HepG2 (cell line): ENCODE measurements around the gene MADCAM1. TPM values are rescaled to one million over a fixed set of nuclear protein-coding genes. Genes with fewer than 3 reads are reported as not detected.
A peak's percentile ranks its signal among the peaks of the same experiment; 100 is the strongest.

Experiments used
- CREM ChIP-seq, 2 experiments: sonication (generic) in 1 of 2; formaldehyde crosslinking in 1 of 2; IDR thresholded peaks; 2 replicates each; pipeline versions ENCODE4 v1.4.0 to v1.6.1; 2016 to 2020; ENCODE audit warnings: antibody characterized with exemption in 1 of 2, mild to moderate bottlenecking in 1 of 2, missing genetic modification reagents in 1 of 2
- DMAP1 ChIP-seq: IDR thresholded peaks from 2 replicates; pipeline ENCODE4 v1.6.1; 2016
- EHMT2 ChIP-seq: fragments of 200-600 bp; sonication (generic); IDR thresholded peaks from 2 replicates; pipeline ENCODE4 v1.7.0; 2017; ENCODE audit warnings: antibody characterized with exemption, low read depth, low read length, borderline replicate concordance
- ERF ChIP-seq: IDR thresholded peaks from 2 replicates; pipeline ENCODE4 v1.6.1; 2018; ENCODE audit warnings: missing biosample characterization, missing genetic modification reagents
- HOXA9 ChIP-seq: sonication (generic); formaldehyde crosslinking; IDR thresholded peaks from 2 replicates; pipeline ENCODE4 v1.8.1; 2022; ENCODE audit warnings: missing genetic modification reagents, mild to moderate bottlenecking, moderate library complexity, borderline replicate concordance
- KLF15 ChIP-seq: sonication (generic); formaldehyde crosslinking; IDR thresholded peaks from 2 replicates; pipeline ENCODE4 v1.8.1; 2023; ENCODE audit warnings: borderline replicate concordance, mild to moderate bottlenecking, inconsistent platforms, missing genetic modification reagents, mixed read lengths
- PAX8 ChIP-seq: sonication (generic); formaldehyde crosslinking; IDR thresholded peaks from 2 replicates; pipeline ENCODE4 v1.8.0; 2022; ENCODE audit warnings: mild to moderate bottlenecking, missing genetic modification reagents, borderline replicate concordance
- POLR2AphosphoS2 ChIP-seq: IDR thresholded peaks from 2 replicates; pipeline ENCODE4 v1.6.1; 2011; ENCODE audit warnings: low read depth, low read length, improper control_type of control experiment
- SNAI1 ChIP-seq: sonication (generic); formaldehyde crosslinking; IDR thresholded peaks from 2 replicates; pipeline ENCODE4 v1.5.0; 2020; ENCODE audit warnings: mild to moderate bottlenecking, missing genetic modification reagents, borderline replicate concordance
- SOX5 ChIP-seq: IDR thresholded peaks from 2 replicates; pipeline ENCODE4 v1.6.1; 2016; ENCODE audit warnings: borderline replicate concordance
- STAT5B ChIP-seq: sonication (generic); formaldehyde crosslinking; IDR thresholded peaks from 2 replicates; pipeline ENCODE4 v1.4.0; 2020; ENCODE audit warnings: missing genetic modification reagents
- TMF1 ChIP-seq: sonication (generic); formaldehyde crosslinking; IDR thresholded peaks from 2 replicates; pipeline ENCODE4 v1.8.1; 2022; ENCODE audit warnings: low read depth, missing genetic modification reagents
- YY1 ChIP-seq: IDR thresholded peaks from 2 replicates; pipeline ENCODE4 v1.6.1; 2011; ENCODE audit warnings: low read length, low read depth, moderate library complexity, mild to moderate bottlenecking; ENCODE audit not compliant: insufficient read depth, insufficient replicate concordance
- ZFP1 ChIP-seq: IDR thresholded peaks from 2 replicates; pipeline ENCODE4 v1.6.1; 2016
- ZFP36L1 ChIP-seq: sonication (generic); formaldehyde crosslinking; IDR thresholded peaks from 2 replicates; pipeline ENCODE4 v1.8.0; 2022; ENCODE audit warnings: mild to moderate bottlenecking, missing genetic modification reagents, moderate library complexity
- ZNF274 ChIP-seq: sonication (generic); formaldehyde crosslinking; IDR thresholded peaks from 2 replicates; pipeline ENCODE4 v1.5.1; 2020; ENCODE audit warnings: mild to moderate bottlenecking, missing genetic modification reagents
- ZNF441 ChIP-seq: sonication (generic); formaldehyde crosslinking; IDR thresholded peaks from 2 replicates; pipeline ENCODE4 v1.7.0; 2021; ENCODE audit warnings: missing genetic modification reagents, borderline replicate concordance
- ZNF546 ChIP-seq: sonication (generic); formaldehyde crosslinking; conservative IDR thresholded peaks from 2 replicates; pipeline ENCODE4 v1.8.1; 2023; ENCODE audit warnings: mild to moderate bottlenecking, missing genetic modification reagents
- ZNF563 ChIP-seq: sonication (generic); formaldehyde crosslinking; IDR thresholded peaks from 2 replicates; pipeline ENCODE4 v1.8.0; 2022; ENCODE audit warnings: mild to moderate bottlenecking, moderate library complexity, missing genetic modification reagents
- ZNF577 ChIP-seq: sonication (generic); formaldehyde crosslinking; IDR thresholded peaks from 2 replicates; pipeline ENCODE4 v1.4.0; 2020; ENCODE audit warnings: mild to moderate bottlenecking, low read depth, missing genetic modification reagents, borderline replicate concordance
- ZNF75D ChIP-seq: sonication (generic); formaldehyde crosslinking; IDR thresholded peaks from 2 replicates; pipeline ENCODE4 v1.8.1; 2023; ENCODE audit warnings: missing genetic modification reagents, mild to moderate bottlenecking, borderline replicate concordance
- polyA plus RNA-seq, 8 experiments: library from polyadenylated mRNA; depleted of rRNA in 3 of 8; stranded (reverse) in 7 of 8; unstranded in 1 of 8; fragments of >200 nt; fragmentation: Illumina TruSeq in 4 of 8; extraction: Trizol in 4 of 8; gene quantifications; 2 replicates each; pipeline versions ENCODE4 v1.2.1 to v1.2.3, GENCODE V29; 2011 to 2016; ENCODE audit warnings: low read depth in 4 of 8, missing spikeins in 1 of 8, mixed read lengths in 1 of 8; ENCODE audit not compliant: insufficient read depth in 1 of 8
- total RNA-seq, 5 experiments: library from RNA; depleted of rRNA; stranded (reverse); fragments of >200 nt; fragmentation: Illumina TruSeq; extraction: Trizol; gene quantifications; 2 replicates each; pipeline ENCODE4 v1.2.3, GENCODE V29; 2016; ENCODE audit warnings: low read depth in 1 of 5
- TF ChIP-seq, protein P1 (sequence below): sonication (generic); formaldehyde crosslinking; IDR thresholded peaks from 2 replicates; pipeline ENCODE4 v1.5.1; 2020; ENCODE audit warnings: missing genetic modification reagents, mild to moderate bottlenecking, borderline replicate concordance
- TF ChIP-seq, protein P2 (sequence below): IDR thresholded peaks from 2 replicates; pipeline ENCODE4 v1.6.1; 2016; ENCODE audit warnings: mild to moderate bottlenecking, missing biosample characterization, missing genetic modification reagents
- TF ChIP-seq, protein P3 (sequence below): sonication (generic); formaldehyde crosslinking; IDR thresholded peaks from 2 replicates; pipeline ENCODE4 v1.9.0; 2021; ENCODE audit warnings: missing genetic modification reagents, borderline replicate concordance
- TF ChIP-seq, protein P4 (sequence below): sonication (generic); formaldehyde crosslinking; IDR thresholded peaks from 2 replicates; pipeline ENCODE4 v1.4.0; 2020; ENCODE audit warnings: missing genetic modification reagents

MADCAM1 gene
- total and polyA plus RNA-seq, 2 of the 13 experiments (the other 11 are each of a cell fraction or from before 2014, with no cell fraction given), result 0.29 to 0.33 TPM

DNA sequence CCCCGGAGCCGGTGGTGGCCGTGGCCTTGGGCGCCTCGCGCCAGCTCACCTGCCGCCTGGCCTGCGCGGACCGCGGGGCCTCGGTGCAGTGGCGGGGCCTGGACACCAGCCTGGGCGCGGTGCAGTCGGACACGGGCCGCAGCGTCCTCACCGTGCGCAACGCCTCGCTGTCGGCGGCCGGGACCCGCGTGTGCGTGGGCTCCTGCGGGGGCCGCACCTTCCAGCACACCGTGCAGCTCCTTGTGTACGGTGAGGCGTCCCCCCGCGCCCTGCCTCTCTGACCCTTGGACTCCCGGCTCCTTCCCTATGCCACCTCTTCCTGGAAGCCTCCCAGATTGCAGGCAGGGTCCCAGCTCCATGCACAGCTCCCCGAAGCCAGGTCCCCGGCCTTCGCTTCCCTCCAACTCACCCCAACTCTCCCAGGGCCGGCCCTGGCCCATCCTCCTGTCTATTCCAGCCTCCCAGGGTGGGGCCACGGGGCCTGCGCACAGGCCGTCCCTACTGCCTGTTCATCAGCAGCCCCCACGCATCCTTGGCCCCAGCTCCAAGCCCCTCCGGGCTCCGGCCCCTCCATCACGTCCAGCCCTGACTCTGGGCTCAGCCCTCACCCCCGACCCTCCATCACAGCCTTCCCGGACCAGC is 1.7 kb downstream of the MADCAM1 start (continued):
- TF ChIP-seq ZNF546 (0 out of 2 replicates have a peak, but pooled peaks have one; percentile 31), ZNF274 (CRISPR knock-in tag) (no peak), STAT5B (CRISPR knock-in tag) (no peak), ZNF75D (CRISPR knock-in tag) (no peak), ZNF563 (CRISPR knock-in tag) (peak; percentile 67; the same call in 1 of the 2 replicates), POLR2AphosphoS2 (no peak), CREM (IDR thresholded peaks at IDR 0.05) (no peak), CREM (CRISPR knock-in tag; IDR thresholded peaks at IDR 0.05) (no peak), KLF15 (CRISPR knock-in tag) (no peak), SOX5 (CRISPR knock-in tag) (no peak), PAX8 (CRISPR knock-in tag) (no peak), DMAP1 (CRISPR knock-in tag) (no peak), ZFP1 (no peak), ERF (CRISPR knock-in tag) (0 out of 2 replicates have a peak, but pooled peaks have one; percentile 19), ZNF441 (CRISPR knock-in tag) (0 out of 2 replicates have a peak, but pooled peaks have one; percentile 23), ZNF577 (CRISPR knock-in tag) (no peak), YY1 (no peak), ZFP36L1 (CRISPR knock-in tag) (peak; percentile 59; the same call in 1 of the 2 replicates), HOXA9 (CRISPR knock-in tag) (no peak), TMF1 (CRISPR knock-in tag) (0 out of 2 replicates have a peak, but pooled peaks have one; percentile 52), SNAI1 (CRISPR knock-in tag) (no peak), EHMT2 (no peak)
- TF ChIP-seq, protein P1, sequence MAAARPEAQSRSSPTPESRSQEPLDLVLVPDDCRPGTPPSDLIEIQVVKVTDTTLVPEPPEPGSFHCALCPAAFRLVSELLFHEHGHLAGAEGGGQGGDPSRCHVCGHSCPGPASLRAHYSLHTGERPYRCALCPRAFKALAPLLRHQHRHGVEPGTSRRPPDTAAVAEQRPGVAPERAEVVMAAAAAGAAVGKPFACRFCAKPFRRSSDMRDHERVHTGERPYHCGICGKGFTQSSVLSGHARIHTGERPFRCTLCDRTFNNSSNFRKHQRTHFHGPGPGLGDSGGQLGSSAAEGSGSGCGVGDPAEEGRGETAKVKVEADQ (CRISPR knock-in tag), result no peak
- TF ChIP-seq, protein P2, sequence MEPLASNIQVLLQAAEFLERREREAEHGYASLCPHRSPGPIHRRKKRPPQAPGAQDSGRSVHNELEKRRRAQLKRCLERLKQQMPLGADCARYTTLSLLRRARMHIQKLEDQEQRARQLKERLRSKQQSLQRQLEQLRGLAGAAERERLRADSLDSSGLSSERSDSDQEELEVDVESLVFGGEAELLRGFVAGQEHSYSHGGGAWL, result peak; percentile 70; the same call in 1 of the 2 replicates
- TF ChIP-seq, protein P3, sequence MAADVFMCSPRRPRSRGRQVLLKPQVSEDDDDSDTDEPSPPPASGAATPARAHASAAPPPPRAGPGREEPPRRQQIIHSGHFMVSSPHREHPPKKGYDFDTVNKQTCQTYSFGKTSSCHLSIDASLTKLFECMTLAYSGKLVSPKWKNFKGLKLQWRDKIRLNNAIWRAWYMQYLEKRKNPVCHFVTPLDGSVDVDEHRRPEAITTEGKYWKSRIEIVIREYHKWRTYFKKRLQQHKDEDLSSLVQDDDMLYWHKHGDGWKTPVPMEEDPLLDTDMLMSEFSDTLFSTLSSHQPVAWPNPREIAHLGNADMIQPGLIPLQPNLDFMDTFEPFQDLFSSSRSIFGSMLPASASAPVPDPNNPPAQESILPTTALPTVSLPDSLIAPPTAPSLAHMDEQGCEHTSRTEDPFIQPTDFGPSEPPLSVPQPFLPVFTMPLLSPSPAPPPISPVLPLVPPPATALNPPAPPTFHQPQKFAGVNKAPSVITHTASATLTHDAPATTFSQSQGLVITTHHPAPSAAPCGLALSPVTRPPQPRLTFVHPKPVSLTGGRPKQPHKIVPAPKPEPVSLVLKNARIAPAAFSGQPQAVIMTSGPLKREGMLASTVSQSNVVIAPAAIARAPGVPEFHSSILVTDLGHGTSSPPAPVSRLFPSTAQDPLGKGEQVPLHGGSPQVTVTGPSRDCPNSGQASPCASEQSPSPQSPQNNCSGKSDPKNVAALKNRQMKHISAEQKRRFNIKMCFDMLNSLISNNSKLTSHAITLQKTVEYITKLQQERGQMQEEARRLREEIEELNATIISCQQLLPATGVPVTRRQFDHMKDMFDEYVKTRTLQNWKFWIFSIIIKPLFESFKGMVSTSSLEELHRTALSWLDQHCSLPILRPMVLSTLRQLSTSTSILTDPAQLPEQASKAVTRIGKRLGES, result no peak
- TF ChIP-seq, protein P4, sequence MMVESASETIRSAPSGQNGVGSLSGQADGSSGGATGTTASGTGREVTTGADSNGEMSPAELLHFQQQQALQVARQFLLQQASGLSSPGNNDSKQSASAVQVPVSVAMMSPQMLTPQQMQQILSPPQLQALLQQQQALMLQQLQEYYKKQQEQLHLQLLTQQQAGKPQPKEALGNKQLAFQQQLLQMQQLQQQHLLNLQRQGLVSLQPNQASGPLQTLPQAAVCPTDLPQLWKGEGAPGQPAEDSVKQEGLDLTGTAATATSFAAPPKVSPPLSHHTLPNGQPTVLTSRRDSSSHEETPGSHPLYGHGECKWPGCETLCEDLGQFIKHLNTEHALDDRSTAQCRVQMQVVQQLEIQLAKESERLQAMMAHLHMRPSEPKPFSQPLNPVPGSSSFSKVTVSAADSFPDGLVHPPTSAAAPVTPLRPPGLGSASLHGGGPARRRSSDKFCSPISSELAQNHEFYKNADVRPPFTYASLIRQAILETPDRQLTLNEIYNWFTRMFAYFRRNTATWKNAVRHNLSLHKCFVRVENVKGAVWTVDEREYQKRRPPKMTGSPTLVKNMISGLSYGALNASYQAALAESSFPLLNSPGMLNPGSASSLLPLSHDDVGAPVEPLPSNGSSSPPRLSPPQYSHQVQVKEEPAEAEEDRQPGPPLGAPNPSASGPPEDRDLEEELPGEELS (CRISPR knock-in tag), result no peak
